ENCODE data around the gene PNMA6A.
"Not testable (repeated sequence)": the region's sequence is repeated elsewhere in the genome, so short reads cannot be mapped to it uniquely, and the experiment has no call there.

GRCh38 chrX:153028487-153028886, 43.8 kb upstream of the PNMA6A start:
- TF ChIP-seq CTCF (IDR thresholded peaks at IDR 0.05; ENCODE audit: borderline replicate concordance, extremely low read depth, low read length, poor library complexity, severe bottlenecking); EZH2 (IDR thresholded peaks at IDR 0.05; ENCODE audit: borderline replicate concordance, low read depth, low read length, severe bottlenecking): not testable (repeated sequence)
